HFFc6 (cell line): ENCODE data around the gene KNCN. TPM values are rescaled to one million over a fixed set of nuclear protein-coding genes. Genes with fewer than 3 reads are reported as not detected.

Source experiments
- DNase-seq: peaks from one replicate; pipeline ENCODE4 v3.0.0-alpha.2; 2018
- H3K27ac Mint-ChIP-seq: 2 replicates; pipeline ENCODE4 v1.8.0; 2020; ENCODE audit warnings: mild to moderate bottlenecking, mixed read lengths
- H3K27me3 Mint-ChIP-seq: 2 replicates; pipeline ENCODE4 v1.8.0; 2021; ENCODE audit warnings: mild to moderate bottlenecking, moderate library complexity, mixed read lengths; ENCODE audit not compliant: insufficient read depth
- H3K36me3 Mint-ChIP-seq: 2 replicates; pipeline ENCODE4 v1.8.0; 2021; ENCODE audit warnings: low read depth, mixed read lengths
- H3K4me1 Mint-ChIP-seq: 2 replicates; pipeline ENCODE4 v1.8.0; 2020; ENCODE audit warnings: low read depth, mixed read lengths
- H3K4me3 Mint-ChIP-seq: 2 replicates; pipeline ENCODE4 v1.8.0; 2020; ENCODE audit warnings: mild to moderate bottlenecking, moderate library complexity, mixed read lengths
- H3K9me3 Mint-ChIP-seq: 2 replicates; pipeline ENCODE4 v1.8.0; 2020; ENCODE audit warnings: mild to moderate bottlenecking, mixed read lengths
- total RNA-seq, 6 experiments: library from RNA; stranded (reverse); fragmentation: NEBNext Ultra II Directional; extraction: Animal tissue kit (Norgen Biotek cat#: 25700); gene quantifications; 2 replicates in 1 of 6; 3 replicates in 5 of 6; pipeline ENCODE4 v1.2.3, GENCODE V29; 2021
- TF ChIP-seq, protein P1 (sequence below): fragments of 200-600 bp; sonication (generic); IDR thresholded peaks from 2 replicates; pipeline ENCODE4 v1.5.0; 2021; ENCODE audit warnings: antibody characterized with exemption, mild to moderate bottlenecking

KNCN gene
- total RNA-seq, 6 experiments from 2014 or later: not detected

DNA sequence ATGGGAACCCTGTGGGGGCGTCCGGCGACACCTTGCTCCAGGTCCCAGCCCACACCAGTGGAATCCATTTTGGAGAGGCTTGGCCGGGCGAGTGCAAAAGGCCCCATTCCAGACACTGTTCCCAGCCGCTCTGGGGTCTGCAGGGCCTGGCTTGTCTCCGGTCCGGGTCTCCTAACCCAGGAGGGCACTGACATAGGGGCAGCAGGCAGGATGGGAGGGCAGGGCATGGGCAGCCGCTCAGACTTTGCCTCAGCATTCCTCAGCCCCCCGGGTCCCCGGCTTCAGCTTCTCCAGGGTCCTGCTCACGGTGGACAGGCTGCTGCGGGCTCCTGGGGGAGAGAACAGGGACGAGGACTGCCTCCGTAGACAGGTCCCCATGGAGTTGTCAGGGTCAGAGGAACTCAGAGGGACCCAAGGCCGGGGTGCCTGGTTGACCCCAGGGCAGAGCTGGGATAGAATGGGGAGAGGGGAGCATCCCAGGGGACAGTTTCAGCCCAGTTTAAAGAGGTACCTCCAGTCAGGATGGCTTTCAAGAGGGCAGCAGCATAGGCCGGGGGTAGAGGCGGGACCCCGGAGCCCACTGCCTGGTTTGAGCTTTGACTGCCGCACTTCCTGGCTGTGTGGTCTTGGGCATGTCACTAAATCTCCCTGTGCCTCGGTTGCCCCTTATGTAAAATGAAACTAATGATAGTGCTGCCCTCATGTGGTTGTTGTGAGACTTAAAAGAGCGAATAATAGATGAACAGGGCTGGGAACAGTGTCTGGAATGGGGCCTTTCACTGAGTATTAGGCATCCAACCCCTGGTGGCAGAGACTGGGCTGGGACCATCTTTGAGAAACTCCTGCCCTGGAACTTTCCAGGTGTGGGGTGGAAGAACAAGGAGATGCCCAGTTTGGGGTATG lies 3.7 kb downstream of the KNCN start:
- Mint-ChIP-seq H3K27ac (no peak overlapping the region), H3K36me3 (no peaks in the 10 kb centered on the region), H3K4me1 (peaks cover 9% of the 10 kb centered on the region; the same call in 1 of the 2 replicates)

GRCh38 chr1:46546210-46546609 lies 5.2 kb downstream of the KNCN start:
- TF ChIP-seq, protein P1, sequence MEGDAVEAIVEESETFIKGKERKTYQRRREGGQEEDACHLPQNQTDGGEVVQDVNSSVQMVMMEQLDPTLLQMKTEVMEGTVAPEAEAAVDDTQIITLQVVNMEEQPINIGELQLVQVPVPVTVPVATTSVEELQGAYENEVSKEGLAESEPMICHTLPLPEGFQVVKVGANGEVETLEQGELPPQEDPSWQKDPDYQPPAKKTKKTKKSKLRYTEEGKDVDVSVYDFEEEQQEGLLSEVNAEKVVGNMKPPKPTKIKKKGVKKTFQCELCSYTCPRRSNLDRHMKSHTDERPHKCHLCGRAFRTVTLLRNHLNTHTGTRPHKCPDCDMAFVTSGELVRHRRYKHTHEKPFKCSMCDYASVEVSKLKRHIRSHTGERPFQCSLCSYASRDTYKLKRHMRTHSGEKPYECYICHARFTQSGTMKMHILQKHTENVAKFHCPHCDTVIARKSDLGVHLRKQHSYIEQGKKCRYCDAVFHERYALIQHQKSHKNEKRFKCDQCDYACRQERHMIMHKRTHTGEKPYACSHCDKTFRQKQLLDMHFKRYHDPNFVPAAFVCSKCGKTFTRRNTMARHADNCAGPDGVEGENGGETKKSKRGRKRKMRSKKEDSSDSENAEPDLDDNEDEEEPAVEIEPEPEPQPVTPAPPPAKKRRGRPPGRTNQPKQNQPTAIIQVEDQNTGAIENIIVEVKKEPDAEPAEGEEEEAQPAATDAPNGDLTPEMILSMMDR: no peak
- peaks cover 62% of the 10 kb centered on the region for H3K27me3 Mint-ChIP-seq
- no peak overlapping the region for H3K27ac Mint-ChIP-seq
- H3K36me3 Mint-ChIP-seq: no peaks in the 10 kb centered on the region
- peaks cover 9% of the 10 kb centered on the region; the same call in 1 of the 2 replicates for H3K4me1 Mint-ChIP-seq
- H3K9me3 Mint-ChIP-seq: no peaks in the 10 kb centered on the region
- H3K4me3 Mint-ChIP-seq: no peak overlapping the region
- DNase-seq: no peak

More for the DNA sequence above, 3.7 kb downstream of the KNCN start:
- peak overlapping the region; percentile 65; the same call in 1 of the 2 replicates for H3K4me3 Mint-ChIP-seq
- H3K9me3 Mint-ChIP-seq: no peaks in the 10 kb centered on the region
- peaks cover 61% of the 10 kb centered on the region for H3K27me3 Mint-ChIP-seq
- TF ChIP-seq, protein P1: peak; percentile 80
- peak; percentile 55 for DNase-seq

- peaks cover 60% of the 10 kb centered on the region for H3K27me3 Mint-ChIP-seq
- H3K27ac Mint-ChIP-seq: no peak overlapping the region
- TF ChIP-seq, protein P1: no peak
- peaks cover 9% of the 10 kb centered on the region; the same call in 1 of the 2 replicates for H3K4me1 Mint-ChIP-seq
- H3K9me3 Mint-ChIP-seq: no peaks in the 10 kb centered on the region
- DNase-seq: no peak
- no peaks in the 10 kb centered on the region for H3K36me3 Mint-ChIP-seq
- no peak overlapping the region for H3K4me3 Mint-ChIP-seq
Observed at GRCh38 chr1:46545784-46546183, 5.7 kb downstream of the KNCN start.

GRCh38 chr1:46544561-46545240 lies 6.7 kb downstream of the KNCN start:
- Mint-ChIP-seq H3K27ac (no peak overlapping the region), H3K4me1 (peaks cover 15% of the 10 kb centered on the region), H3K27me3 (peaks cover 53% of the 10 kb centered on the region), H3K4me3 (no peak overlapping the region), H3K36me3 (no peaks in the 10 kb centered on the region), H3K9me3 (no peaks in the 10 kb centered on the region)
- TF ChIP-seq, protein P1: peak; percentile 49
- DNase-seq: no peak

DNA sequence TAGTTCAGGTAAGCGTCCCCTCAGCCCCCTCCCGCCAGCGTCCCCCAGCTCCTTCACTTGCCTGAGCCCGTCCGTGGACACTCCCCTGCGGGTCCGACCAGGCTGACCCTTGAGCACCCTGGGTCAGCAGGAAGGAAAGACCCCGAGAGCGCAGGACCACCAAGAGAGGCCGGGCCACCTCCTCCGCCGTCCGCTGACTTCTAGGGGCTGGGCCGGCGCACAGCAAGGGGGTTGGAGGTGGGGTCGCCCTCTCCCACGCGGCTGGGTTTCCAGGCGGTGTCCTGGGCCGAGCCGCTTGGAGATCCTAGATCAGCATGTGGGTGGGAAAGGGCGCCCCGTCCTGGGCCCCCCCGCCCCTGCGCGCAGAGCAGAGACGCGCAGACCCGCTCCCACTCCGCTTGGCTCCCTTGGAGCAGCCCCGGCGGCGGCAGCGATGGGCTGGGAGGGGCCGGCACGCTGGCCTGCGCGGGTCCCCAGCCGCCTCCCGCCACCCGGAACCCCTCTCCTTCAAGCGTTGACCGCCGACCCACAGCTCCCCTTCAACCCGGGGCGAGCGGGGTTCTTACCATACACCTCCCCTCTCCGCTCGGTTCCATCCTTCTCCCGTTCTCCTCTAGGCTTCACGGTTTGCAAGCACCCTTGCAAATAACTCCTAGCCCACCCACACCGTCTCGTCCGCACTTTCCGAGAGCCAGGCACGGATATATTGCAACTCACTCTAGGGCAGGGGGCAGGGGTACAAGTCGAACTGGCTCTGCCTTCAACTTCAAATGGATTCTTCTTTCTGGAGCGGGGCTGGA lies 7.5 kb downstream of the KNCN start:
- TF ChIP-seq, protein P1: no peak
- H3K9me3 Mint-ChIP-seq: no peaks in the 10 kb centered on the region
- peaks cover 10% of the 10 kb centered on the region for H3K4me1 Mint-ChIP-seq
- peaks cover 48% of the 10 kb centered on the region for H3K27me3 Mint-ChIP-seq
- H3K27ac Mint-ChIP-seq: no peak overlapping the region
- no peak for DNase-seq
- no peak overlapping the region for H3K4me3 Mint-ChIP-seq
- H3K36me3 Mint-ChIP-seq: no peaks in the 10 kb centered on the region
